Measurements from ENCODE around the gene CACYBP. TPM values are rescaled to one million over a fixed set of nuclear protein-coding genes. Genes with fewer than 3 reads are reported as not detected.
"Not testable (repeated sequence)": the region's sequence is repeated elsewhere in the genome, so short reads cannot be mapped to it uniquely, and the experiment has no call there.

Gene CACYBP
- total RNA-seq, 1 donor from 2014 or later = 70.2 TPM

- Histone ChIP-seq H3K36me3 (no peaks in the 10 kb centered on the region), H3K4me3 (no peak overlapping the region), H3K4me1 (no peaks in the 10 kb centered on the region), H3K9me3 (no peaks in the 10 kb centered on the region), H3K27ac (no peak overlapping the region), H3K27me3 (no peaks in the 10 kb centered on the region)
- TF ChIP-seq CTCF (IDR thresholded peaks at IDR 0.05) = no peak
- no peak for DNase-seq
- no peak for ATAC-seq
- intact Hi-C loops (cut with DNase I) = no loop called here
Measured at GRCh38 chr1:175043824-175044223, 44.1 kb downstream of the CACYBP start.

- H3K27me3 ChIP-seq; H3K4me1 ChIP-seq; ATAC-seq; H3K27ac ChIP-seq; H3K4me3 ChIP-seq; H3K9me3 ChIP-seq; H3K36me3 ChIP-seq; intact Hi-C loops (cut with DNase I); DNase-seq: not testable (repeated sequence)
Measured at GRCh38 chr1:175044591-175044990, 44.8 kb downstream of the CACYBP start.

GRCh38 chr1:175045097-175045496 lies 45.4 kb downstream of the CACYBP start:
- Histone ChIP-seq H3K27me3 (no peaks in the 10 kb centered on the region), H3K9me3 (no peaks in the 10 kb centered on the region), H3K4me1 (no peaks in the 10 kb centered on the region), H3K36me3 (no peaks in the 10 kb centered on the region), H3K27ac (no peak overlapping the region), H3K4me3 (no peak overlapping the region)
- DNase-seq = no peak
- no peak for ATAC-seq
- intact Hi-C loops (cut with DNase I) = no loop called here
- no peak for TF ChIP-seq CTCF (IDR thresholded peaks at IDR 0.05)

GRCh38 chr1:175045519-175045918 lies 45.8 kb downstream of the CACYBP start:
- TF ChIP-seq CTCF (IDR thresholded peaks at IDR 0.05) = no peak
- Histone ChIP-seq H3K27me3 (no peaks in the 10 kb centered on the region), H3K4me1 (no peaks in the 10 kb centered on the region), H3K4me3 (no peak overlapping the region), H3K27ac (no peak overlapping the region), H3K36me3 (no peaks in the 10 kb centered on the region), H3K9me3 (no peaks in the 10 kb centered on the region)
- ATAC-seq (no peak), DNase-seq (no peak)
- intact Hi-C loops (cut with DNase I) = no loop called here

- Histone ChIP-seq H3K9me3 (no peaks in the 10 kb centered on the region), H3K27ac (no peak overlapping the region), H3K4me1 (no peaks in the 10 kb centered on the region), H3K4me3 (no peak overlapping the region), H3K27me3 (peaks cover 4% of the 10 kb centered on the region), H3K36me3 (no peaks in the 10 kb centered on the region)
- ATAC-seq (no peak), DNase-seq (no peak)
- intact Hi-C loops (cut with DNase I) = no loop called here
- no peak for TF ChIP-seq CTCF (IDR thresholded peaks at IDR 0.05)
Measured at GRCh38 chr1:175050992-175051391, 51.2 kb downstream of the CACYBP start.

- H3K4me1 ChIP-seq = no peaks in the 10 kb centered on the region
- DNase-seq (no peak), ATAC-seq (no peak)
- H3K36me3 ChIP-seq = no peaks in the 10 kb centered on the region
- intact Hi-C loops (cut with DNase I) = no loop called here
- no peaks in the 10 kb centered on the region for H3K9me3 ChIP-seq
- no peak overlapping the region for H3K27ac ChIP-seq
- peaks cover 4% of the 10 kb centered on the region for H3K27me3 ChIP-seq
- TF ChIP-seq CTCF (IDR thresholded peaks at IDR 0.05) = no peak
- H3K4me3 ChIP-seq = no peak overlapping the region
Measured at GRCh38 chr1:175054736-175055135, 55.0 kb downstream of the CACYBP start.

Other genes starting within 250 kb of the CACYBP start
- 28.1 TPM for gene MRPS14, start 23.5 kb downstream of the CACYBP start, total RNA-seq
- not detected for gene TNN, start 67.9 kb downstream of the CACYBP start, total RNA-seq
- 44.8 TPM for gene KIAA0040, start 192.8 kb downstream of the CACYBP start, total RNA-seq

Data from upper lobe of right lung (tissue), 1 donor.